GM23248 (cell line): ENCODE data around the gene SLC44A5. TPM values are rescaled to one million over a fixed set of nuclear protein-coding genes. Genes with fewer than 3 reads are reported as not detected.
"Not testable (repeated sequence)": the region's sequence is repeated elsewhere in the genome, so short reads cannot be mapped to it uniquely, and the experiment has no call there.

Experiments used
- DNase-seq: peaks from one replicate; pipeline ENCODE4 v3.0.0-alpha.2; 2015
- H2AFZ ChIP-seq: fragments of 200-600 bp; sonication (generic); 2 replicates; pipeline ENCODE4 v1.6.1; 2016; ENCODE audit warnings: antibody characterized with exemption
- H3F3A ChIP-seq: fragments of 200-600 bp; sonication (generic); 2 replicates; pipeline ENCODE4 v1.6.1; 2016; ENCODE audit warnings: mild to moderate bottlenecking, antibody characterized with exemption, mixed run types; ENCODE audit not compliant: insufficient read depth
- H3K27ac ChIP-seq: fragments of 200-600 bp; sonication (generic); 2 replicates; pipeline ENCODE4 v1.5.1; 2016; ENCODE audit warnings: mild to moderate bottlenecking
- H3K27me3 ChIP-seq: fragments of 200-600 bp; sonication (generic); replicated peaks from 2 replicates; pipeline ENCODE4 v1.6.1; 2016; ENCODE audit warnings: mild to moderate bottlenecking; ENCODE audit not compliant: insufficient read depth
- H3K36me3 ChIP-seq: fragments of 200-600 bp; sonication (generic); 2 replicates; pipeline ENCODE4 v1.6.1; 2016; ENCODE audit warnings: low read depth, mild to moderate bottlenecking
- H3K4me1 ChIP-seq: fragments of 200-600 bp; sonication (generic); 2 replicates; pipeline ENCODE4 v1.6.1; 2016; ENCODE audit warnings: mild to moderate bottlenecking; ENCODE audit not compliant: insufficient read depth
- H3K4me2 ChIP-seq: fragments of 200-600 bp; sonication (generic); one replicate; pipeline ENCODE4 v1.6.1; 2016; ENCODE audit warnings: mild to moderate bottlenecking; ENCODE audit not compliant: unreplicated experiment
- H3K4me3 ChIP-seq: fragments of 200-600 bp; sonication (generic); 2 replicates; pipeline ENCODE4 v1.5.1; 2016; ENCODE audit warnings: mild to moderate bottlenecking
- H3K79me2 ChIP-seq: fragments of 200-600 bp; sonication (generic); 2 replicates; pipeline ENCODE4 v1.6.1; 2016; ENCODE audit warnings: mild to moderate bottlenecking; ENCODE audit not compliant: insufficient read depth
- H3K9ac ChIP-seq: fragments of 200-600 bp; sonication (generic); 2 replicates; pipeline ENCODE4 v1.6.1; 2016; ENCODE audit warnings: mild to moderate bottlenecking
- H3K9me2 ChIP-seq: fragments of 200-600 bp; sonication (generic); 2 replicates; pipeline ENCODE4 v1.6.1; 2016; ENCODE audit warnings: mixed run types, mild to moderate bottlenecking, moderate library complexity; ENCODE audit not compliant: insufficient read depth
- H3K9me3 ChIP-seq: fragments of 200-600 bp; sonication (generic); one replicate; pipeline ENCODE4 v1.6.1; 2017; ENCODE audit warnings: low read depth
- H4K20me1 ChIP-seq: fragments of 200-600 bp; sonication (generic); 2 replicates; pipeline ENCODE4 v1.6.0; 2016; ENCODE audit not compliant: insufficient read depth
- EZH2 ChIP-seq: fragments of 200-600 bp; sonication (generic); IDR thresholded peaks from 2 replicates; pipeline ENCODE4 v1.6.1; 2018; ENCODE audit warnings: antibody characterized with exemption, mild to moderate bottlenecking; ENCODE audit not compliant: insufficient read depth, poor library complexity, severe bottlenecking
- EZH2phosphoT487 ChIP-seq: fragments of 200-600 bp; sonication (generic); IDR thresholded peaks from 2 replicates; pipeline ENCODE4 v1.6.1; 2018; ENCODE audit warnings: antibody characterized with exemption, moderate library complexity, mild to moderate bottlenecking, low read depth; ENCODE audit not compliant: insufficient read depth
- WGBS, 2 experiments: methylation state at CpG; one replicate each; pipeline ENCODE4 v1.1.6; 2015 to 2017; ENCODE audit warnings: low lambda C conversion rate in 2 of 2, low coverage in 1 of 2; ENCODE audit errors: missing lambda C conversion rate in 2 of 2; 5-methylcytosine and 5-hydroxymethylcytosine counted together
- in situ Hi-C: fragments of 300-500 bp; cut with MboI; formaldehyde crosslinking; loops from 2 replicates; pipeline ENCODE4 v1.15.0; 2020
- polyA plus RNA-seq: library from polyadenylated mRNA; unstranded; fragments of >200 nt; fragmentation: Nextera tagmentation; extraction: Ambion mirVana; gene quantifications from 2 replicates; pipeline ENCODE4 v1.2.1, GENCODE V29; 2016
- total RNA-seq: library from RNA; depleted of rRNA; stranded (reverse); fragments of >200 nt; shearing (Covaris generic); gene quantifications from 2 replicates; pipeline ENCODE4 v1.2.3, GENCODE V29; 2014

The SLC44A5 gene
- total and polyA plus RNA-seq, 2 experiments from 2014 or later, result not detected

DNA sequence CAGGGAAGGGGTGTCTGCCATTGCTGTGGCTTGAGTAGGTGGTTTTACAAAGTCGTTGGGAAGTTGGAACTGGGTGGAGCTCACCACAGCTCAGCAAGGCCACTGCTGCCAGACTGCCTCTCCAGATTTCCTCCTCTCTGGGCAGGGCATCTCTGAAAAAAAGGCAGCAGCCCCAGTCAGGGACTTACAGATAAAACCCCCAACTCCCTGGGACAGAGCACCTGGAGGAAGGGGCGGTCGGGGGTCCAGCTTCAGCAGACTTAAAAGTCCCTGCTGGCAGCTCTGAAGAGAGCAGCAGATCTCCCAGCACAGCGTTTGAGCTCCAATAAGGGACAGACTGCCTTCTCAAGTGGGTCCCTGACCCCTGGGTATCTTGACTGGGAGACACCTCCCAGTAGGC, 352.6 kb downstream of the SLC44A5 start:
- Histone ChIP-seq H2AFZ (no peak overlapping the region), H3K4me3 (no peak overlapping the region), H3K27me3 (no peaks in the 10 kb centered on the region), H3K9ac (no peak overlapping the region), H4K20me1 (no peaks in the 10 kb centered on the region), H3K36me3 (no peaks in the 10 kb centered on the region), H3K9me3 (no peaks in the 10 kb centered on the region), H3K4me2 (no peak overlapping the region), H3K9me2 (no peaks in the 10 kb centered on the region), H3F3A (no peaks in the 10 kb centered on the region), H3K79me2 (no peaks in the 10 kb centered on the region), H3K27ac (no peak overlapping the region), H3K4me1 (no peaks in the 10 kb centered on the region)
- DNase-seq, result no peak
- TF ChIP-seq EZH2, result no peak
- in situ Hi-C loops, result loop anchor here (25.0 kb wide), 1 partner anchor 379 kb away; no protein-coding TSS in a partner anchor
- 34 to 44% methylated on average over 4 of the region's 4 CpGs for WGBS, 2 experiments

DNA sequence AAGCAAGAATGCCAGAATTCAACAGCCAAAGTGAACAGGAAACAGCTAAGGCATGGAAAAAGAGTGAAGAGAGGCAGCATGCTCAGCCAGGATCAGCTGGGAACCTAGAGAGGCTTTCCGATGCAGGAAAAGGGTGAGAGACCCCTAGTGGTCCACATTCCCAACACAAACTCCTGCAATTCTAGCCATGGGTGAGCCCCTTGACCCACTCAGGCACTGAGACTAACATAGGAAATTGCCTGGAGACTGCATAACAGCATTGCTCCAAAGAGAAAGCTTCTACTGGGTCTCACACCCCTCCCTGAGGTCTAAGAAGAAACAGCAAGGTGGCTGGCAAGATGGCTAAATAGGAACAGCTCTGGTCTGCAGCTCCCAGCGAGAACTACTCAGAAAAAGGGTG, 353.5 kb downstream of the SLC44A5 start:
- Histone ChIP-seq H3K27ac (no peak overlapping the region), H3K4me1 (no peaks in the 10 kb centered on the region), H4K20me1 (no peaks in the 10 kb centered on the region), H3K4me2 (no peak overlapping the region), H3K27me3 (no peaks in the 10 kb centered on the region), H3K9me3 (no peaks in the 10 kb centered on the region), H2AFZ (no peak overlapping the region), H3K4me3 (no peak overlapping the region), H3K9ac (no peak overlapping the region), H3F3A (no peaks in the 10 kb centered on the region), H3K79me2 (no peaks in the 10 kb centered on the region), H3K36me3 (no peaks in the 10 kb centered on the region), H3K9me2 (no peaks in the 10 kb centered on the region)
- no peak for TF ChIP-seq EZH2phosphoT487
- no peak for TF ChIP-seq EZH2
- DNase-seq, result no peak
- WGBS, 2 experiments, result 11 to 23% methylated on average over 2 of the region's 2 CpGs
- in situ Hi-C loops, result loop anchor here (25.0 kb wide), 1 partner anchor 380 kb away; no protein-coding TSS in a partner anchor

DNA sequence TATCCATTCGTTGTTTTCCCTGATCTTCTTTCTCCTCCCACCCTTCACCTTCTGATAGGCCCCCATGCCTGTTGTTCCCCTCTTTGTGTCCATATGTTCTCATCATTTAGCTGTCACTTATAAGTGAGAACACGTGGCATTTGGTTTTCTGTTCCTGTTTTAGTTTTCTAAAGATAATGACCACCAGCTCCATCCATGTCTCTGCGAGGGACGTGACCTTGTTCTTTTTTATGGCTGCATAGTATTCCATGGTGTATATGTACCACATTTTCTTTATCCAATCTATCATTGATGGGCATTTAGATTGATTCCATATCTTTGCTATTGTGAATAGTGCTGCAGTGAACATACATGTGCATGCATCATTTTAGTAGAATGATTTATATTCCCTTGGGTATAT, 360.8 kb downstream of the SLC44A5 start:
- H3K9me3 ChIP-seq, H3K4me3 ChIP-seq, H3K9me2 ChIP-seq, DNase-seq, H3K79me2 ChIP-seq, H3K9ac ChIP-seq, H3F3A ChIP-seq, H3K4me1 ChIP-seq, H4K20me1 ChIP-seq, H3K27ac ChIP-seq, H2AFZ ChIP-seq, H3K36me3 ChIP-seq, H3K4me2 ChIP-seq, H3K27me3 ChIP-seq: not testable (repeated sequence)
- 29 to 30% methylated on average over 4 of the region's 4 CpGs for WGBS, 2 experiments
- in situ Hi-C loops, result loop anchor here (25.0 kb wide), 1 partner anchor 387 kb away; no protein-coding TSS in a partner anchor

DNA sequence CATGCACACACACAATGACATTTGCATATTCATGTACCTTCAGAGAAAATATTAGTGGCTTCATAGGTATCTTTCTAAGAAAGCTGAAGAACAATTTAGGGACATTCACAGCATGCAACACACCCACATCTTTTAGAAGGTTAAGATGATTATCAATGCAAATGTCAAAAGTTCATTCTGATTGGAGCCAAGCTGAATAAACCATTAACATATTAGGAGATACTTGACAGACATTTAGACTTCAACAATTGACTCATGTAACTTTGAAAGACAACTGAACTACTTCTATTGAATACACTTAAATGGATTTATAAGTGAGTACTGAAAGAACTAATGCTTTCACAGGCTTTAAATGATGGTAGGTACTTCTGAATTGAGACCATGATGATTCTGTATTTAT, 365.7 kb downstream of the SLC44A5 start:
- in situ Hi-C loops, result no loop called here
- H3K9me3 ChIP-seq, result no peaks in the 10 kb centered on the region
- no peaks in the 10 kb centered on the region for H3K79me2 ChIP-seq
- no peak overlapping the region for H3K4me2 ChIP-seq
- no peaks in the 10 kb centered on the region for H3K36me3 ChIP-seq
- no peaks in the 10 kb centered on the region for H3K9me2 ChIP-seq
- no peak overlapping the region for H3K9ac ChIP-seq
- no peaks in the 10 kb centered on the region for H3F3A ChIP-seq
- no peaks in the 10 kb centered on the region for H4K20me1 ChIP-seq
- TF ChIP-seq EZH2phosphoT487, result no peak
- no peak for TF ChIP-seq EZH2
- H3K27ac ChIP-seq, result no peak overlapping the region
- H2AFZ ChIP-seq, result no peak overlapping the region
- no peaks in the 10 kb centered on the region for H3K27me3 ChIP-seq
- no peaks in the 10 kb centered on the region for H3K4me1 ChIP-seq
- DNase-seq, result no peak
- H3K4me3 ChIP-seq, result no peak overlapping the region

DNA sequence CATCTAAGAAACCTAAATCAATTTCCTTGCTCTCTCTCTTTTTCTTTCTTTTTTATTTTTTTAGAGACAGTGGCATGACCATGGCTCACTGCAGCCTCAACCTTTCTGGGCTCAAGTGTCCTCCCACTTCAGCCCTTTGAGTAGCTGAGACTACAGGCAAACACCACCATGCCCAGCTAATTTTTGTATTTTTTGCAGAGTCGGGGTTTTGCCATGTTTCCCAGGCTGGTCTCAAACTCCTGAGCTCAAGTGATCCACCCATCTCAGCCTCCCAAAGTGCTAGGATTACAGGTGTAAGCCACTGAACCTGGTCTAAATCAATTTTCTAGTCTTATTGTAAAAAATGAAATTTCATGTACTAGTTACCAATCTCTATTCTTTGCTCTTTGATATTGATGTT, 367.8 kb downstream of the SLC44A5 start:
- H2AFZ ChIP-seq, result no peak overlapping the region
- H3F3A ChIP-seq, result no peaks in the 10 kb centered on the region
- no peaks in the 10 kb centered on the region for H3K4me1 ChIP-seq
- H3K27ac ChIP-seq, result no peak overlapping the region
- H3K36me3 ChIP-seq, result no peaks in the 10 kb centered on the region
- no peaks in the 10 kb centered on the region for H3K79me2 ChIP-seq
- no peaks in the 10 kb centered on the region for H3K9me3 ChIP-seq
- whole genome bisulfite sequencing, 2 experiments, result 0% methylated on average over 1 of the region's 1 CpG
- no peaks in the 10 kb centered on the region for H3K9me2 ChIP-seq
- no peak overlapping the region for H3K4me2 ChIP-seq
- TF ChIP-seq EZH2phosphoT487 (no peak), EZH2 (no peak)
- no peaks in the 10 kb centered on the region for H4K20me1 ChIP-seq
- no peak for DNase-seq
- H3K4me3 ChIP-seq, result no peak overlapping the region
- in situ Hi-C loops, result no loop called here
- H3K9ac ChIP-seq, result no peak overlapping the region
- no peaks in the 10 kb centered on the region for H3K27me3 ChIP-seq
